Hepatocyte (in vitro differentiated cells): ENCODE data around the gene SRPK1. TPM values are rescaled to one million over a fixed set of nuclear protein-coding genes. Genes with fewer than 3 reads are reported as not detected.

Experiments used
- DNase-seq: peaks from one replicate; pipeline ENCODE4 v3.0.0-alpha.2; 2016; ENCODE audit warnings: low spot score
- H2AFZ ChIP-seq: fragments of 200-600 bp; sonication (generic); 2 replicates; pipeline ENCODE4 v1.6.0; 2016; ENCODE audit warnings: antibody characterized with exemption, mild to moderate bottlenecking
- H3K27ac ChIP-seq: fragments of 200-600 bp; sonication (generic); 2 replicates; pipeline ENCODE4 v1.5.1; 2016; ENCODE audit warnings: mild to moderate bottlenecking
- H3K27me3 ChIP-seq: fragments of 200-600 bp; sonication (generic); 2 replicates; pipeline ENCODE4 v1.6.1; 2016
- H3K36me3 ChIP-seq: fragments of 200-600 bp; sonication (generic); replicated peaks from 2 replicates; pipeline ENCODE4 v1.5.1; 2016; ENCODE audit warnings: low read depth; ENCODE audit not compliant: insufficient read depth
- H3K4me1 ChIP-seq: fragments of 200-600 bp; sonication (generic); 2 replicates; pipeline ENCODE4 v1.5.1; 2016; ENCODE audit warnings: mild to moderate bottlenecking, moderate library complexity; ENCODE audit not compliant: insufficient read depth
- H3K4me2 ChIP-seq: fragments of 200-600 bp; sonication (generic); 2 replicates; pipeline ENCODE4 v1.6.0; 2016
- H3K4me3 ChIP-seq: fragments of 200-600 bp; sonication (generic); 2 replicates; pipeline ENCODE4 v1.5.1; 2016; ENCODE audit warnings: mild to moderate bottlenecking
- H3K79me2 ChIP-seq: fragments of 200-600 bp; sonication (generic); 2 replicates; pipeline ENCODE4 v1.6.0; 2017; ENCODE audit warnings: mild to moderate bottlenecking
- H3K9me2 ChIP-seq: fragments of 200-600 bp; sonication (generic); replicated peaks from 2 replicates; pipeline ENCODE4 v1.6.0; 2017; ENCODE audit warnings: mild to moderate bottlenecking; ENCODE audit not compliant: insufficient read depth
- H3K9me3 ChIP-seq: fragments of 200-600 bp; sonication (generic); 2 replicates; pipeline ENCODE4 v1.5.1; 2016; ENCODE audit warnings: low read depth, mild to moderate bottlenecking
- H4K20me1 ChIP-seq: fragments of 200-600 bp; sonication (generic); 2 replicates; pipeline ENCODE4 v1.6.0; 2016; ENCODE audit warnings: mild to moderate bottlenecking; ENCODE audit not compliant: insufficient read depth, poor library complexity, severe bottlenecking
- CTCF ChIP-seq: fragments of 200-600 bp; sonication (generic); IDR thresholded peaks from 2 replicates; pipeline ENCODE4 v1.5.1; 2016; ENCODE audit warnings: antibody characterized with exemption, mild to moderate bottlenecking; ENCODE audit not compliant: poor library complexity
- EZH2 ChIP-seq: fragments of 200-600 bp; sonication (generic); IDR thresholded peaks from 2 replicates; pipeline ENCODE4 v1.6.1; 2016; ENCODE audit warnings: antibody characterized with exemption, mild to moderate bottlenecking, borderline replicate concordance
- EZH2phosphoT487 ChIP-seq: fragments of 200-600 bp; sonication (generic); IDR thresholded peaks from one replicate; pipeline ENCODE4 v1.6.1; 2018; ENCODE audit warnings: antibody characterized with exemption, mild to moderate bottlenecking, low read depth, moderate library complexity; ENCODE audit not compliant: unreplicated experiment, severe bottlenecking
- WGBS: methylation state at CpG from one replicate; pipeline ENCODE4 v1.1.6; 2016; ENCODE audit warnings: low lambda C conversion rate; ENCODE audit errors: missing lambda C conversion rate; 5-methylcytosine and 5-hydroxymethylcytosine counted together
- polyA plus RNA-seq: library from polyadenylated mRNA; unstranded; fragments of >200 nt; fragmentation: Nextera tagmentation; extraction: Ambion mirVana; gene quantifications from 2 replicates; pipeline ENCODE4 v1.2.1, GENCODE V29; 2016
- total RNA-seq: library from RNA; depleted of rRNA; stranded (reverse); fragments of >200 nt; gene quantifications from 2 replicates; pipeline ENCODE4 v1.2.3, GENCODE V29; 2014

Gene SRPK1
- total and polyA plus RNA-seq, 2 experiments from 2014 or later, result 39.3 to 63.9 TPM

GRCh38 chr6:35788423-35788982 is 132.4 kb downstream of the SRPK1 start:
- Histone ChIP-seq H3K36me3 (no peaks in the 10 kb centered on the region), H3K9me3 (no peaks in the 10 kb centered on the region), H3K4me2 (no peak overlapping the region), H3K27me3 (peaks cover 22% of the 10 kb centered on the region), H3K27ac (no peak overlapping the region), H3K9me2 (no peaks in the 10 kb centered on the region), H3K4me1 (no peaks in the 10 kb centered on the region), H4K20me1 (no peaks in the 10 kb centered on the region), H3K4me3 (no peak overlapping the region), H3K79me2 (no peaks in the 10 kb centered on the region), H2AFZ (no peak overlapping the region)
- TF ChIP-seq CTCF, result no peak
- TF ChIP-seq EZH2, result no peak
- no peak for TF ChIP-seq EZH2phosphoT487
- 70% methylated on average over 4 of the region's 4 CpGs for WGBS
- no peak for DNase-seq

GRCh38 chr6:35787266-35788218 is 133.4 kb downstream of the SRPK1 start:
- Histone ChIP-seq H3K27me3 (peaks cover 22% of the 10 kb centered on the region), H2AFZ (no peak overlapping the region), H3K79me2 (no peaks in the 10 kb centered on the region), H3K4me3 (no peak overlapping the region), H3K4me1 (no peaks in the 10 kb centered on the region), H3K36me3 (no peaks in the 10 kb centered on the region), H3K27ac (no peak overlapping the region), H3K4me2 (no peak overlapping the region), H3K9me2 (no peaks in the 10 kb centered on the region), H3K9me3 (no peaks in the 10 kb centered on the region), H4K20me1 (no peaks in the 10 kb centered on the region)
- no peak for DNase-seq
- 85% methylated on average over 13 of the region's 13 CpGs for WGBS
- TF ChIP-seq EZH2phosphoT487 (no peak), CTCF (no peak), EZH2 (no peak)

GRCh38 chr6:35786810-35787209 is 134.1 kb downstream of the SRPK1 start:
- H3K9me3 ChIP-seq, result no peaks in the 10 kb centered on the region
- WGBS, result 86% methylated on average over 25 of the region's 25 CpGs
- TF ChIP-seq EZH2 (no peak), CTCF (no peak), EZH2phosphoT487 (no peak)
- peaks cover 22% of the 10 kb centered on the region for H3K27me3 ChIP-seq
- H3K27ac ChIP-seq, result no peak overlapping the region
- no peak overlapping the region for H2AFZ ChIP-seq
- no peak for DNase-seq
- no peaks in the 10 kb centered on the region for H3K79me2 ChIP-seq
- H3K4me3 ChIP-seq, result no peak overlapping the region
- no peak overlapping the region for H3K4me2 ChIP-seq
- H3K9me2 ChIP-seq, result no peaks in the 10 kb centered on the region
- no peaks in the 10 kb centered on the region for H3K36me3 ChIP-seq
- H3K4me1 ChIP-seq, result no peaks in the 10 kb centered on the region
- H4K20me1 ChIP-seq, result no peaks in the 10 kb centered on the region
